ENCODE data around the gene NPHP3.
"Not testable (repeated sequence)": the region's sequence is repeated elsewhere in the genome, so short reads cannot be mapped to it uniquely, and the experiment has no call there.

Gene NPHP3, protein sequence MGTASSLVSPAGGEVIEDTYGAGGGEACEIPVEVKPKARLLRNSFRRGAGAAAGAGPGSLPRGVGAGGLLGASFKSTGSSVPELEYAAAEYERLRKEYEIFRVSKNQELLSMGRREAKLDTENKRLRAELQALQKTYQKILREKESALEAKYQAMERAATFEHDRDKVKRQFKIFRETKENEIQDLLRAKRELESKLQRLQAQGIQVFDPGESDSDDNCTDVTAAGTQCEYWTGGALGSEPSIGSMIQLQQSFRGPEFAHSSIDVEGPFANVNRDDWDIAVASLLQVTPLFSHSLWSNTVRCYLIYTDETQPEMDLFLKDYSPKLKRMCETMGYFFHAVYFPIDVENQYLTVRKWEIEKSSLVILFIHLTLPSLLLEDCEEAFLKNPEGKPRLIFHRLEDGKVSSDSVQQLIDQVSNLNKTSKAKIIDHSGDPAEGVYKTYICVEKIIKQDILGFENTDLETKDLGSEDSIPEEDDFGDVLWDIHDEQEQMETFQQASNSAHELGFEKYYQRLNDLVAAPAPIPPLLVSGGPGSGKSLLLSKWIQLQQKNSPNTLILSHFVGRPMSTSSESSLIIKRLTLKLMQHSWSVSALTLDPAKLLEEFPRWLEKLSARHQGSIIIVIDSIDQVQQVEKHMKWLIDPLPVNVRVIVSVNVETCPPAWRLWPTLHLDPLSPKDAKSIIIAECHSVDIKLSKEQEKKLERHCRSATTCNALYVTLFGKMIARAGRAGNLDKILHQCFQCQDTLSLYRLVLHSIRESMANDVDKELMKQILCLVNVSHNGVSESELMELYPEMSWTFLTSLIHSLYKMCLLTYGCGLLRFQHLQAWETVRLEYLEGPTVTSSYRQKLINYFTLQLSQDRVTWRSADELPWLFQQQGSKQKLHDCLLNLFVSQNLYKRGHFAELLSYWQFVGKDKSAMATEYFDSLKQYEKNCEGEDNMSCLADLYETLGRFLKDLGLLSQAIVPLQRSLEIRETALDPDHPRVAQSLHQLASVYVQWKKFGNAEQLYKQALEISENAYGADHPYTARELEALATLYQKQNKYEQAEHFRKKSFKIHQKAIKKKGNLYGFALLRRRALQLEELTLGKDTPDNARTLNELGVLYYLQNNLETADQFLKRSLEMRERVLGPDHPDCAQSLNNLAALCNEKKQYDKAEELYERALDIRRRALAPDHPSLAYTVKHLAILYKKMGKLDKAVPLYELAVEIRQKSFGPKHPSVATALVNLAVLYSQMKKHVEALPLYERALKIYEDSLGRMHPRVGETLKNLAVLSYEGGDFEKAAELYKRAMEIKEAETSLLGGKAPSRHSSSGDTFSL (N-terminal part only)

DNA sequence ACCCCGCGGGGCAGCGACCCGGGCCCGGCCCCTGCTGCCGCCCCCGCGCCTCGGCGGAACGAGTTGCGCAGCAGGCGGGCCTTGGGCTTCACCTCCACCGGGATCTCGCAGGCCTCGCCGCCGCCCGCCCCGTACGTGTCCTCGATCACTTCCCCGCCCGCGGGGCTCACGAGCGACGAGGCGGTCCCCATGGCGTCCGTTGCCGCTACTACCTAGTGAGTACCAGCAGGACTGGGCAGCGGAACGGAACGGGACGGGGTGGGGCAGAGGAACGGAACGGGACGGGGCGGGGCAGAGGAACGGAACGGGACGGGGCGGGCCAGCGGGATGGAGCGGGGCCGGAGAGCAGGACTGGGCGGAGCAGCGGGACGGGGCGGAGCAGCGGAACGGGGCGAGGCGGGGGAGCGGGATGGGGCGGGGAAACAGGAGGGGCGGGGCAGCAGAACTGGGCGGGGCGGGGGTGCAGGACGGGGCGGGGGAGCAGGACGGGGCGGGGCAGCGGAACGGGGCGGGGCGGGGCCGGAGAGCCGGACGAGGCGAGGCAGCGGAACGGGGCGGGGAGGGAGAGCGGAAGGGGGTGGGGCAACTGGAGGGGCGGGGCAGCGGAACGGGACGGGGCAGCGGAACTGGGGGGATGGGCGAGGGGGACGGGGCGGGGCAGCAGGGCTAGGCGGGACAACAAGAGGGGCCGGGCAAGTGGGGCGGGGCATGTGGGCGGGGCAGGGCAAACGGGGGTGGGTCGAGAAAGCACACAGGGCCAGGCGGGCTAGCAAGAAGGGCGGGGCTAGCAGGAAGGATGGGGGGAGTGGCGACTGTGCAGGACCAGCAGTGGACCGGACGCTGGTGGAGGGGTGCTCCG lies at the start of gene NPHP3:
NPHP3 (minus strand) TSS at position 245 of the 859 bp plus-strand sequence; CDS start at position 191, 54 bp downstream.
- peak; percentile 96 for DNase-seq

DNA sequence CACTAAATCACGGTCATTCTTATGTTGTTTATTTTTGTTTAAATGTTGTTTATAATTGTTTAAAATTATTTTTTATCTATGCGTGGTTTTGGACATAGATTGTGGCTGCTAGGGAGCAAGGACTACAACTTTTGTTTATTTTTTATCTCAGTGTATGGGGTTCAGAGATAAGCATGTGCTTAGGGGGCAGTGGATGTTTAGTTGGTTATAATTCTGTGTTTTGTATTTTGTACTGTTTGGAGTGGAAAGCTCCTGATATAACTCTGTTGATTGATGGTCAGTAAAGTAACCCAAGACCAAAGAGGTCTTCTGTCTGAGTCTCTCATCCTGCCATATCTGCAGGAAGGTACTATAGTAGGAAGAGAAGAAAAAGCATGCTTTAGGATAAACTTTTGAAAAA lies 36.5 kb upstream of the NPHP3 start:
- no peak for DNase-seq

DNA sequence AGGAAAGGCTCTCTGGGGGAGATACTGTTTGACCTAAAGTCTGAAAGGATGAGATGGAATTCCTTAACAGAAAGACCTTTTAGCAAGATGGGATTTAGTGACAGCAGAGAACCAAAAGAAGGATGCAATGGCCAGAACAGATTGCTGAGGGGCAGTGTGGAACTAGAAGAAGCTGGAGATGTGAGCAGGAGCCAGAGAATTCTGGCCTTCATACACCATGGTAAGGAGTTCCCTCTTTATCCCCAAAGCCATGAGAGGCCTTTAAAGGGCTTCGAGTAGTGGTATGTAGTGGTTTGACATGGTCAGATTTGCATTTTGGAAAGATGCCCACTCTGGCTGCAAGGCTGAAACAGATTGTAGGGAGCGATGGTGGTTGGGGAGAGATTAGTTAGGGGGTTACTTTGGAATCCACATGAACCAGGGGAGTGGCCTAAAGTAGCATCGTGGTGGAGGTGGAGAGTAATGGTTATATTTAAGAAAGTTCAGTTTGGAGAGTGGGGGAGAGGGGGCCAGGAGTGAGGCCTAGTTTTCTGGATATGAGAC lies 34.0 kb upstream of the NPHP3 start:
- DNase-seq: no peak

DNA sequence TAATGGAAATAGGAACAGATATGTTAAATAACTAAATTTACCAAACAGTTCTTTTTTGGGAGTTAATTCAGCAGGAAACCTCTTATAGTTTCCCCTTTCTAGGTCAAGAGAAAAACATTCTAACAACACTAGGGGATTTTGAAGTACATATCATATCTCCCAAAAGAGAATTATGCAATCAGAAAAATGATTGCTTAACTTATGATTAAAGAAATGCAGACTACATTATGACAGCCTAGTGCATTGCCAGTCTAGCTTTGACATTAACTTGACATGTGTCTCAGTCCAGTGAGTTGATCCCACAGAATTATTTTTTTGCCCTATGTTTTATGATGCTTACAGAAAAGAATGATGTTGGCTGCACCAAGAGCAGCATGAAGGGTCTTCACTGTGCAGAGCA lies 31.7 kb upstream of the NPHP3 start:
- no peak for DNase-seq

DNA sequence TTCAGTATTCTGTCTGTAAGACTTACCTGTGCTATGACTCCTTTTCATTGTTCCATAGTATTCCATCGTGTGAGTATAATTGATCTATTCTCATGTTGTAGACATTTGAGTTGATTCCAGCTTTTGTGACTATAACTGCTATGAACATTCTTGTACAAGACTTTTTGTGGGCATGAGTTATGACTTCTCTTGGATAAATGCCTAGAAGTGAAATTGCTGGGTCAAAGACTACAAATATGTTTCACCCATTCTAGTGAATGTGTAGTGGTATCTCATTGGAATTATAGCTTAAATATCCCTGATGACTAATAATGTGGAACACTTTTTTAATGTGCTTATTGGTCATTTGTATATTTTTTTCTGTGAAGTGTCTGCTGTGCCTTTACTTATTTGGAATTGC lies 27.6 kb upstream of the NPHP3 start:
- no peak for DNase-seq

DNA sequence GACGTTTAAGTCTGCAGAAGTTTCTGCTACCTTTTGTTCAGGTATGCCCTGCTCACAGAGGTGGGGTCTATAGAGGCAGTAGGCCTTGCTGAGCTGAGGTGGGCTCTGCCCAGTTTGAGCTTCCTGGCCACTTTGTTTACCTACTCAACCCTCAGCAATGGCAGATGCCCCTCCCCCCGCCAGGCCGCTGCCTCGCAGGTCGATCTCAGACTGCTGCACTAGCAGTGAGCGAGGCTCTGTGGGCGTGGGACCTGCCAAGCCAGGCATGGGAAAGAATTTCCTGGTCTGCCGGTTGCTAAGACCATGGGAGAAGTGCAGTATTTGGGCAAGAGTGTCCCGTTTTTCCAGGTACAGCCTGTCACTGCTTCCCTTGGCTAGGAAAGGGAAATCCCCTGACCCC lies 24.5 kb upstream of the NPHP3 start:
- not testable (repeated sequence) for DNase-seq

DNA sequence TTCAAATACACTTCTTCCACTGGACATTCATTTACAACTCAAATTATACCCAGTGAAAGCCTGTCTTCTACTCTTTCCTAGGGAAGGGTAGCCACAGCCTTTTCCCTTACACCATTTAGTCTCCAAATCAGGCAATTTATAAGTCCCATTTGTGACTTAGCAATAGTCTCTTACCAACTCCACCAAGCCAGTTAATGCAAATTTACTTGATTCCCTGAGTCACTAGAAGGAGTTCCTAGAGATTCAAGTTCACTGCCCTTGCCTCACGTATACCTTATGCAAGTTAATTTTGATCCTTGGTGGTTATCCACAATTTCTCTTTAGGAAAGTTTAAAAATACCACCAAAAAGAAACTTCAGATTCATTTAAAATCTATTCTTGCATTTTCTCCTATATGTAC lies 16.1 kb upstream of the NPHP3 start:
- DNase-seq: no peak

DNA sequence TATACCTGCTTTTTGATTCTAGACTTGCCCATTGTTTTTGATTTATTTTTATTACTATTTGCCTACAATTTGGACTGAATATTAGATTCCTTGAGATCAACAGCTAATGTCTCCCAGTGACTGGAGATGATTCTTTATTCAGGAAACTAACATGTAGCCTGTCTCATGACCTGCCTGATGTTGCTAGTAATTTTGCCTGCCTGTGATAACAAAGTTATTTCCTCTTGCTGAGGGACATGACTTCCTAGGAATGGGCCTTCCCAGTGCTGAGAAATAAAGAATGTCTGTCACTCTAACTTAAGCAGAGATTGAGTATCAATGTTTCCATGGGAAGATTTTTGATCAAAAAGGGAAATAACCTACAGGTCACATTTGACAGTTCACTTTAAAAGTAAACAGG lies 13.4 kb upstream of the NPHP3 start:
- no peak for DNase-seq

DNA sequence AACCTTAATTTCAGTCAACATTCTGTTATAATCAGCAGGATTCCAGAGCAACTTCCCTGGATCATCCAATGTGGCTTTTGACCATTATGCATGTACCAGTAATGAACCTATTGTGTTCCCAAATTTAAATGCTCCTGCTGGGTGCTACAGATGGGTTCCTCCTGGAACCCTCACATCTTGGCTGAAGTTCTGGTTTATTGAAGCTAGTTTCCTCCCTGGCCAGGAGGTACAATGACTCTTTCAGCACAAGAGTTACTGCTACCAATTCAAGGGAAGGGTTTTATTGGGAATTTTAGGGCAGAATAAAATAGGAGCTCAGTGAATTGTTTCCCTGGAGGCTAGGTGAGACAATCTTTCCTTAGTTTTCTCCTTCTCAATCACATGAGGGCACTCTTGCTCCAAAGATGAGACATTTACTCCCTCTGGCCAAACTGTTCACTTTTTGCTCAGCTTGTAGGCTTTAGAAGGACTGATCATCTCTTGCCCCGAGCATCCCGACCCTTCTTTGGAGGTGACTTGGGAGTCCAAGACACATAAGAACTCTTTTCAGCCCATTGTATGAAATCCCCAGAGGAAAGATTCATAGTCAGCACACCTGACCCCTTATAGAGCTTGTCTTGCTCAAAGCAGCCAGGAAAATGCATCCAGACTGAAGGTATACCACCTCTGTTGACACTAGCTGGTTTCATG lies 8.8 kb upstream of the NPHP3 start:
- DNase-seq: no peak

DNA sequence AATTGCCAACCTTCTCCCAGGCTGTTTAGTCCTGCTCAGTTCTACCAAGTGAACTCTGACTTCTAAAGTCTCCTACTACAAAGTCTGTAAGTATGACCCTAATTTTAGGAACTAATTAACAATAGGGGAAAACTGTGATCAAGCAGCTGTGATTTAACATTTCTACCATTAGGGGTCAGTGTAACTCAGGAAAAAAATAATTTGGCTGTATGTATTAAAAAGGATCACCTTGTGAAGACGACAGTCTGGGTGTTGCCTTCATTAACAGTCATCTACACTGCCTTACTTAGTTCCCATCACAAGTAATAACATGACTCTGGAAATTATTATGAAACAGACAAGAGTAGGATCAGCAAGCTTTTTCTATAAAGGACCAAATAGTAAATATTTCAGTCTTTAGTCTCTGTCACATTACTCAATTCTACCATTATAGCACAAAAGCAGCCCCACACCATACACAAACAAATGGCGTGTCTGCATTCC lies 4.2 kb upstream of the NPHP3 start:
- DNase-seq: no peak

DNA sequence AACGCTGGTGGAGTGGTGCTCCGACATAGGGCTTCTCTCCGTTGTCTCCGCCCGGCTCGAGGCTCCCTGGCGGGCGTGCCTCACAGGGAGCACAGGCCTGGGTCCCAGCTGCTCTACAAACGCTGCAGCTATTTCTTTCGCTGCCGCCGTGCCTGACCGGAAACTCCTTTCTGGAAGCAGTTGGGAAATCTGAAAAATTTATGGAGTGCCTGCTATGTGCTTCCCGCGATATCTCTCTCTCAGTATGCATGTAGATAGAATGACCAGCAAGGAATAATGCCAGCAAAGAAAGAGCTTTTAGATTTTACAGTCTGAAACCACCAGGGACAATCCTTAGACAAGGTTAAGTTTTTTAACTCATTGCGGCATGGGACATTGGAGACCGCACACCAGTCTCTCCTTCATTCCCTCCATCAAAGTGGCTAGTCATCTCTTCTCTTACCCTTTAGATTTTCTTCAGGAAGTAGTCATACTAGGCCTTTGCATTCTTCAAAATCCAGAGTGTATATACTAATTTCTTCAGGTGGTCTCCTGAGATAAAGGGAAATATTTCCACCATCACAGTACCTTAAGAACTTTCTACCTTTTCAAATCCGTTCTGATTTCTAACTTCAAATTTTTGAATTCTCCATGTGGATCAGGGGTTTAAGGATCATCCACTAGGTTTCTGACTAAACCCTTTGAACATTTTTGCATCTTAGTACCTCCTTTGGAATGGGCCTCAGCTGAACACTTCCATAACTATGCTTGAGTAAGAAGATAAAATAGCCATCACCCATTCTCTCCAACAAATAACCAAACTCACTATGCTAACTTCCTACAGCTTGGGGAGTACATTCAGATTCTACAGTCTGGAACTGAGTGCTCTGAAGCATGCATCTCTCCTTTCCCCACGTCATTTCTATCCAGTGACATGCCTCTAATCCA lies 1.1 kb upstream of the NPHP3 start:
- DNase-seq: no peak

DNA sequence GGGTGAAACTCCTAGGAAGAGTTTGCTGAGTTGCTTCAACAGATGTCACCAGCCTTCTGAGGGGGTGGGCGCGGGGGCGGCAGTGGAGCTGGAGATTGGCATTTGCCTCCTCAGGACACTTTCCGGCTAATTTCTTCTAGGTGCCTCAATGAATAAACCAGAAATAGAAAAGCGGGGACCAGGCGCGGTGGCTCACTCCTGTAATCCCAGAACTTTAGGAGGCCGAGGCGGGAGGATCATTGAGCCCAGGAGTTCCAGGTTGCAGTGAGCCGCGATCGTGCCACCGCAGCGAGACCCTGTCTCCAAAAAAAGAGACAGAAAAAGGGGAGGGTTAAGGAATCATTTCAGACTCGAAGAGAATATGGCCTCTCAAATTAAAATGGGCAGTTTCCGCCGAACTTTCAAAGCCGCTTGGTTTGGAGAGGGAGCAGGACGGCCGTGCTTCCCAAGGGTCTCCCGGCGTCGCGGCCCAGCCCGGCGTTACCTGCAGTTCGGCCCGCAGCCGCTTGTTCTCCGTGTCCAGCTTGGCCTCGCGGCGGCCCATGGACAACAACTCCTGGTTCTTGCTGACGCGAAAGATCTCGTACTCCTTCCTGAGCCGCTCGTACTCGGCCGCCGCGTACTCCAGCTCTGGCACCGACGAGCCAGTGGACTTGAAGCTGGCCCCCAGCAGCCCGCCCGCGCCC lies 587 bp downstream of the NPHP3 start:
- no peak for DNase-seq

DNA sequence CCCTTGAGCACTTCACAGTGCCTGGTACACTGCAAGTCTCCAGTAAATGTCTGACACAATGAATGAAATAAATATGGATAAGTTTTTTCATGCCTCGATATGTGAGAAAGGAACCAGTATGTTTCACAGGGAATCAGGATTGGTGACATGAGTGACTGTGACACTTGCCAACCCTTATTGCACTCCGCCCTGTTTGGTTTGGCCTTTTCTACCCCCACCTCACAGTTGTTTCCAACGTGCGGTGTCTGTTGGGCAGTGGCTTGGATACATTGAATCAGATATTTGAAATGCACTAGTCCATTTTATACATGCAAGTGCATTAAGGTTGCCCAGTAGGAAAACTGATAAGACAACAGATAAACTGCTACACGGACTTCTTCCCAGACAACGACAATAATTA lies 2.0 kb downstream of the NPHP3 start:
- DNase-seq: no peak

DNA sequence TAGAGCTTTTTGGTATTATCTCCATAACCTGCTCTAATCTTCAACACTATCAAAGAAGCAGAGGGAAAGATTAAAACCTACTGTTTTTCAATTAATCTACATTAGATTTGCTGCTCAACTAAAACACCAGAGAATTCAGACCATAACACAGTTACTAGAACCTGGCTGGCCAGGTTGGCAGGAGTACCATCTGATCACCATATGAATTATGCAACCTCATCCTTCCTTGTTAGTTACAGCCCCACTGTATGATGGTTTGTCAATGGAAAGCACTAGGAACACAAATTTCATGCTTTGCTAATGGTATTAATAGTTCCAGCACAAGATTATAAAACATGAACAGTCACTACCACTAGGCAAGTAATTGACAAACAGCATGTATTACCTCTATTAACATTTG lies 5.8 kb downstream of the NPHP3 start:
- no peak for DNase-seq

DNA sequence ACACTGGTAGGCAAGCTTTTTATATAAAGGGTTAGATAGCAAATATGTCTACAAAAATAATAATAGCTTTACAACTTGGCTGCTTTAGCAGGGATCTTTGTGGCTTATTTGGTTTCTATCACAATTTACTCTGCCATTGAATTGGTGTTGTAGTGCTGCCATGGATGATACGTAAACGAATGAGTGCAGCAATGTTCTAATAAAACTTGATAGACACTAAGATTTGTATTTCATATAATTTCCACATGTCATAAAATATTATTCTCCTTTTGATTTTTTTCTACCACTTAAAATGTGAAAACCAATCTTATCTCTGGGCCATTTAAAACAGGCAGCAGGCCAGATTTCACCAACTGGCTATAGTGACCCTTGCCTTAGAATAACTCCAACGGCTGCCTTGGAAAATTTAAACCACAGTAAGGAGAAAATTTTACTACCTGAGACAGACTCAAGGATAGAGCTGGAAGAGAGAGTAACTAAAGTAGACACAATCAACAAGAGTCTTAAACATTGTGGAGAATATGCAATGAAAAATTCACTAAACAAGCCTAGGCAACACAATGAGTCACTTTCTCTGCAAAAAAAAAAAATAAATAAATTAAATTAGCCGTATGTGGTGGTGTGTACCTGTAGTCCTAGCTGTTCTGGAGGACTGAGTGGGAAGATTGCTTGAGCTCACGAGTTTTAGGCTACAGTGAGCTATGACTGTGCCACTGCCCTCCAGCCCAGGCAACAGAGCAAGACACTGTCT lies 8.1 kb downstream of the NPHP3 start:
- no peak for DNase-seq

DNA sequence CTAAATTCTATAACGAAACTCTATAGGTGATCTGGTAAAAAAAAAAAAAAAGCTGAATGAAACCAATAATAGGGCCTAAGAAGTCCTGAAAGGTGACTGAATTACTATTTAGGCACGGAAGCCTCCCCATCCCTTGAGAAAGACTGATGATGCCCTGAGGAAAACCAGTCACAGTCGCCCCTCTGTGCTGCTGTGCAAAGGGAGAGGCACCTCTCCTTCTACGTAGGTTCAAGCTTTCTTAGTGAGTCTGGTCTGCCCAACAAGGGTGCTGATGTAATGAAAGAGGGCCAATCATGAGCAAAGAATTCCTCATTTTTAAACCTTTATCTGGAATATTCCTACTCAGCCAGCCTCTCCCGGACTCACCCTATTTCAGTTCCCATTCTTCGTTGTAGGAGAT lies 11.9 kb downstream of the NPHP3 start:
- DNase-seq: no peak

DNA sequence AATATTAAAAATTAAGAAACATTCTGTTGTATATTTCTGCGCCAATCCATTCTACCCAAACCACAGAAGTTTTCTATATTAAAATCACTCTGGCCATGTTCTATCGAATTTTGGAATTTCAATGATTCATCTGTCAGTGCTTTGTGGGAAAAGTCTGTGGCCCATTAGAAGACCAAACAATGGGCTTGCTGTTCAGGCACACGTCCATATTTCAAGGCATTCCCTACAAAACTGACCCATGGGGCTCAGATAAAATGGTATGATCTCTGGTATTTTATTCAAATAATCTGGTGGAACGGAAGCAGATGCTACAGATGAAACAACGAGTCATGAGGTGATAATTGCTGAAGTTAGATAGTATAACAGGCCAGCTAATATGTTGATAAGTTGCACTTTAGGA lies 12.4 kb downstream of the NPHP3 start:
- no peak for DNase-seq

DNA sequence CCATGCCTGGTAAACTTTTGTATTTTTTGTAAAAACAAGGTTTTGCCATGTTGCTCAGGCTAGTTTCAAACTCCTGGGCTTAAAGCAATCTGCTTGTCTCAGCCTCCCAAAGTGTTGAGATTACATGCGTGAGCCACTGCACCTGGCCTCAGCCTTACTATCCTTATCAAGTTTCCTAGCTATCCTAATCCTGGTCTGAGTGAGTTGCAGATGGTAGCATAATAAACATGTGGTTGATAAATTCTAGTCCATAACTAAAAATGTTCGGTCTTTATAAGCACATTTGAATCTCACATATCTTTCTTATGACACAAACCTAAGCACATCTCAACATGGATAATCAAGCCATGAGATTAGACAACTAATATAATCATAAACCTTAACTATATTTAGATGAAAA lies 18.5 kb downstream of the NPHP3 start:
- DNase-seq: no peak

DNA sequence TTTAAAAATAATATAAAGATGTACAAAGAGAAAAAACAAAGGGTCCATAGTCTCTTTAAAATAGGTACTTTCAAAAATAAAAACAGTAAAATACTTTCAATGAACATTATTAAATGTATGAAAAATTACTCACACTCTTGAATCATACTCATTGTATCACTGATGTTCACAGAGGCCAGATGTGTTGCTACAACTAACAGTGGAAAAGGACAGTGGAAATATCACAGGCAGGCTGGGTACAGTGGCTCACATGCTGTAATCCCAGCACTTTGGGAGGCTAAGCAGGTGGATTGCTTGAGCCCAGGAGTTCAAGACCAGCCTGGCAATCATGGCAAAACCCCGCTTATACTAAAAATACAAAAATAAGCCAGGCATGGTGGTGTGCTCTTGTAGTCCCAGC lies 26.8 kb downstream of the NPHP3 start:
- no peak for DNase-seq

All from activated CD8-positive, alpha-beta memory T cell treated with anti-CD3 and anti-CD28 coated beads for 24 hours (primary cell).